ENCODE results near the gene FOXQ1.

The FOXQ1 gene

DNA sequence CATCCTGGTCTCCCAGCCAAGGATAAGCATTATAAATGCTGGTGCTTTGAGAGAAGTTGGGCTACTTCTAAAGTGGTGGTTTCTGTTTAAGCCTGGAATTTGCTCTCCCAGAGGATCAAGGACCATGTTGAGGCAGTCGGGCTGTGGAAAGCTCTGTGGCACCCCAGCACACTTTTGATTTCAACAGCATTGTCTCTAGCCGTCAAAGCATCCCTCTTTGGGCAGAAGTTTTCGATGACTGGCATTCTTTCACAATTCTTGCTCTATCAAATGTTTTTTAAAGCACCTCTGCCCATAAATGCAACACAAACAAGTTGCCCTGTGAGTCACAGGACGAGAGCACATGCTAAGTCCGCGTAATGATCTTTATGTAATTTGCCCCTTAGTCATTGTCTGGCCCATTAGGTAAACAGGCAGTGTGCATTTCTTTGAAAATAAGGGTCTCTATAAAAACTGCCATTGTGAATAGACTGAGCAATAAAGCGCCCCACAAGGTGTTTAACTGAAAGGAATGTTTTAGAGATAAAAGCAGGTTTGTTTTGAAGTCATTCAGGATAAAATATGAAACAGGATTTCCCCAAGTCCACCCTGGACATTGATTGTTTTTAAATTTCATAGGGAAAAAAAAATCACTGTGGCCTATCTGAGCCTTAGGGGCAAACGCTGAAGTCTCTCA, 44.7 kb upstream of the FOXQ1 start:
- peak; percentile 50 for DNase-seq (ENCODE audit: low read depth)
- no peak overlapping the region for H3K4me3 ChIP-seq (ENCODE audit: low read length)
- TF ChIP-seq, protein P1, sequence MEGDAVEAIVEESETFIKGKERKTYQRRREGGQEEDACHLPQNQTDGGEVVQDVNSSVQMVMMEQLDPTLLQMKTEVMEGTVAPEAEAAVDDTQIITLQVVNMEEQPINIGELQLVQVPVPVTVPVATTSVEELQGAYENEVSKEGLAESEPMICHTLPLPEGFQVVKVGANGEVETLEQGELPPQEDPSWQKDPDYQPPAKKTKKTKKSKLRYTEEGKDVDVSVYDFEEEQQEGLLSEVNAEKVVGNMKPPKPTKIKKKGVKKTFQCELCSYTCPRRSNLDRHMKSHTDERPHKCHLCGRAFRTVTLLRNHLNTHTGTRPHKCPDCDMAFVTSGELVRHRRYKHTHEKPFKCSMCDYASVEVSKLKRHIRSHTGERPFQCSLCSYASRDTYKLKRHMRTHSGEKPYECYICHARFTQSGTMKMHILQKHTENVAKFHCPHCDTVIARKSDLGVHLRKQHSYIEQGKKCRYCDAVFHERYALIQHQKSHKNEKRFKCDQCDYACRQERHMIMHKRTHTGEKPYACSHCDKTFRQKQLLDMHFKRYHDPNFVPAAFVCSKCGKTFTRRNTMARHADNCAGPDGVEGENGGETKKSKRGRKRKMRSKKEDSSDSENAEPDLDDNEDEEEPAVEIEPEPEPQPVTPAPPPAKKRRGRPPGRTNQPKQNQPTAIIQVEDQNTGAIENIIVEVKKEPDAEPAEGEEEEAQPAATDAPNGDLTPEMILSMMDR (conservative IDR thresholded peaks at IDR 0.05; ENCODE audit: low read length): no peak

DNA sequence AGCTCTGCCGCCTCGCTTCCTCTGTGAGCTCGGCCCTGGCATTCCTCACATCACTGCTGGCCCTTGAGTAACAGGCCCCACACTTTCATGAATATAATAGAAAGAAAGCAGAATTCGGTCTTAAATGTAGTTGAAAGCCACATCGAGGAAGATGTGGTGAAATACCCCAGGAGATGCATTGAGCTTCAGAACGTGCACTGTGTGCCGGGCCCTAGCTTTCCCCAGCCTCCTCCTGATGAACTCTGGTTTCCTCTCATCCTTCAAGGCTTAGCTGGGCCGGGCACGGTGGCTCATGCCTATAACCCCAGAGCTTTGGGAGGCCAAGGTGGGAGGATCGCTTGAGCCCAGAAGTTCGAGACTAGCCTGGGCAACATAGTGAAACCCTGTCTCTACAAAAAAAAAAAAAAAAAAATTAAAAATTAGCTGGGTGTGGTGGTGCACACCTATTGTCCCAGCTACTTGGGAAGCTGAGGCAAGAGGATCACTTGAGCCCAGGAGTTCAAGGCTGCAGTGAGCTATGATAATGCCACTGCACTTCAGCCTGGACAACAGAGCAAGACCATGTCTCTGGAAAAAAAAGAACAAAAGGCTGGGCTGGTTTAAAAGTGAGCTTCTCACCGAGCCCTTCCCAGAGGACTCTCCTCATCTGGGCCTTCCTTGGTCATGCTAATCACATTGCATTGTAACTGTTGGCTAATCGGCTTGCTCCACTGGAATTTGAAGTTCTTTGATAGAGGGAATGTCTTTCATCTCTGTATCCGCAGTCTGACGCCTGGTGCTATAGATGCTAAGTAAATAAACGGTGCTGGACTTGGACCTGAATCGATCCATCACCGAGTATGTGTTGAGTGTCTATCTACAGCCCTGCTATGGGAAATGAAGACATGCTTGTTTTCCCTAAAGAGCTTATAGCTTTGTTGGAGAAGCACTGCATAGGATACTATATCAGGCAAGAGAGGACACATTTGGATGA, 43.8 kb upstream of the FOXQ1 start:
- no peak overlapping the region for H3K4me3 ChIP-seq (ENCODE audit: low read length)
- TF ChIP-seq, protein P1 (conservative IDR thresholded peaks at IDR 0.05; ENCODE audit: low read length): no peak
- DNase-seq (ENCODE audit: low read depth): no peak

DNA sequence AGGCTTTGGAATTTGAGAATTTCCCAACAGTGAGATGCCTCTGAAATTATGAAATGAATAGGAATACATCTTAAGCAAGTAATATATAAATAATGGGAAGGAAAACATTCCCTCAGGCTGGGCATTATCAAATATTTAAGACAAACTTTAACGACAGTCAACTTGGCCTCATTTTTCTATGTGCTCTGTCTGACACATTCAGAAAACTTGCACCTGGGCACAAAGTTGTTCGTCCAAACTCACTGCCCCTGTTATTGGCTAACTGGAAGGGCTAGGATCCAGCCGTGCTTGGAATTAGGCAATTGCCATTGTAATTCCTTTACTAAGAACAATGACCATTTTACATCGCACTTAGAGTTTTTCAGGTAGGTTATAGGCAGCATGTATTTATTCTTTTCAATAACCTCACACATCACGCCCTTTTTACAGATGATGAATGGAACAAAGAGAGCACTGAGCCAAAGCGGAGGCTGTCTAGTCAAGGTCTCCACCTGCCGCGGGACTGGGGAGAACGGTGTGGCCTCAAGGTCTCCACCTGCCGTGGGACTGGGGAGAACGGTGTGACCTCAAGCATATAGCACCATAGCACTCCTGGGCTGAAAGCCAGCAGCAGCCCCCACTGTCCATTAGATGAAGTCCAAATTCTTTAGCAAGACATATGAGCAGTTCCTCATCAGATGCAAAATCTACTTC, 40.7 kb upstream of the FOXQ1 start:
- TF ChIP-seq, protein P1 (conservative IDR thresholded peaks at IDR 0.05; ENCODE audit: low read length): no peak
- H3K4me3 ChIP-seq (ENCODE audit: low read length): no peak overlapping the region
- no peak for DNase-seq (ENCODE audit: low read depth)

DNA sequence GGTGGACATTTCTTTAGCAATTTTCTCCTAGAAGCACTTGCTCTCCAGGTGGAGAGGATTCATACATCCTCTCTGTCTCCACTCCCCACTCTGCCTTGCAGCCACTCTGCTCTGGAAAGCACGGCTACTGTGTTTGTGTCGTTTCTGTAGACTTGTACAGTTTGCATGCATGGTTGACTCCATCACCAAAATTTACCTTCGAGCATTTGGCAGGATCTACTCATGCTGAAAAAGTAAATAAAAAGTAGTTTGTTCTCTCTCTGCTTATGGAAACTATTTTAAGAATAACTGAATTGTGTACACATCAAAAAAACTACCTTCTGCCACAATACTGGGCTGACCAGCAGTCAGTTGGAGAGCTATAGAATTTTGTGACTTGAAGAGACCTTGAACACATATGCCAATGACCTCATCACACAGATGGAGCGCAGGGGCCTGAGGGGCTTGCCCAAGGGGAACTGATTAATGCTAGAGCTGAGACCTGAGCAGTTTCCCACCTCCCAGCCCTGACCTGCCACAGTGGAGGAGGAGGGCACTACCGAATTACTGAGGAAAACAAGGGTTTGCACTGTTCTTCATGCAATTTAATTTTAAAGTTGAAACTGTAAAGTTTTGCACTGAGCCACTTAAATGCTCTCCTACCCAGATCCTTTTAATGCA, 33.7 kb upstream of the FOXQ1 start:
- H3K4me3 ChIP-seq (ENCODE audit: low read length): no peak overlapping the region
- TF ChIP-seq, protein P1 (conservative IDR thresholded peaks at IDR 0.05; ENCODE audit: low read length): no peak

DNA sequence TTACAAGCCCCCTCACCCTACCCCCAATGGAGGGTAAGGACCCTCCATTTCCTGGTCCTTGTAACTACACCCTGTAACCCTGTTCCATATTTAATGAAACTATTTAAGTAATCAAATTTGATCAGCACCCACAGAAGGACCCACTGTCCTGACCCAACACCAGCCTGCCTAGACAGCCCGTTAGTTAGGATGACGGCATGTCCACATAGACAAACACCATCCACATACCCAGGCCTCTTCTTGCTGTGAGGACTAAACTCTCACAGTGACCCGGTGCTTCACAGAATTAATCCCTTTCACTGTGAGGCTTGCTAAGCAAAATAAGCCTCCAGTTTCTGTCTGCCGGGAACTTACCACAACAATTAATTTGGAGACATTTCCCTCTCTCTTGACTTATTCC, 32.8 kb upstream of the FOXQ1 start:
- TF ChIP-seq, protein P1 (conservative IDR thresholded peaks at IDR 0.05; ENCODE audit: low read length): no peak
- DNase-seq (ENCODE audit: low read depth): no peak

More for the DNA sequence above, 33.7 kb upstream of the FOXQ1 start:
- DNase-seq (ENCODE audit: low read depth): no peak

DNA sequence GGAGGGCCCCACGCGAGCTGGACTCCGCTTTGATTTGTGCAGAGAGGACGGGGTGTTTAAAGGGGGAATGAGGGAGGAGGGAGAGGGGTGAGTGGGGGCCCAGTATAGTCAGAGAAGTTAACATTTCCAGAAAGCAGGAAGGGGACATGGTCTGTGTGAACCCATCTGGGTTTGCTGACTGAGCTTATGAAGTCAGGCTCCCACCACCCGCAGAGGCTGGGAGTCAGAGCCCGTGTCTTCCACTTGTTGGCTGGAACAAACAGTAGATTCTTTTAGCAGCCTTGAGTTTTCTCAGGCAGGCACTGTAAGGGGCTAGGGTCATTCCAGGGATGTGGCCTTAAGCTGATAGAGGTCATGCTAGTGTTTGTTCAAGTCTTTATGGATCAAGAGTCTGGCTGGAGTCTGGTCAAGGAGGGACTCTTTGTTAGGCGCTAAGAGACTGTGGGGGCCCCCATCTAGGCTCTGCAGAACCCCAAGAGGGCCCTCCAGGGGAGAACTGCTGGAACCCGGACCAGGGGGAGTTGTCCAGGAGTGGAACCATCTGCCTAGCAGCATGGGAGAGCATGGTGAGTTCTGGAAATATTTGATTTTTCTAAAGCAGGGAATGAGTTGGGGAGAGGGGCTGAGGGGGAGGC, 31.1 kb upstream of the FOXQ1 start:
- TF ChIP-seq, protein P1 (conservative IDR thresholded peaks at IDR 0.05; ENCODE audit: low read length): no peak
- no peak for DNase-seq (ENCODE audit: low read depth)
- H3K4me3 ChIP-seq (ENCODE audit: low read length): no peak overlapping the region

More for the DNA sequence above, 32.8 kb upstream of the FOXQ1 start:
- no peak overlapping the region for H3K4me3 ChIP-seq (ENCODE audit: low read length)

All from AG10803 (cell line).